NCI-H2196 (cell line): Measurements from ENCODE around the gene EYA2.

Source experiments
- DNase-seq: peaks from one replicate; lab custom pipeline; 2025; ENCODE audit not compliant: unreplicated experiment; lab: John Stamatoyannopoulos, UW

EYA2 gene

DNA sequence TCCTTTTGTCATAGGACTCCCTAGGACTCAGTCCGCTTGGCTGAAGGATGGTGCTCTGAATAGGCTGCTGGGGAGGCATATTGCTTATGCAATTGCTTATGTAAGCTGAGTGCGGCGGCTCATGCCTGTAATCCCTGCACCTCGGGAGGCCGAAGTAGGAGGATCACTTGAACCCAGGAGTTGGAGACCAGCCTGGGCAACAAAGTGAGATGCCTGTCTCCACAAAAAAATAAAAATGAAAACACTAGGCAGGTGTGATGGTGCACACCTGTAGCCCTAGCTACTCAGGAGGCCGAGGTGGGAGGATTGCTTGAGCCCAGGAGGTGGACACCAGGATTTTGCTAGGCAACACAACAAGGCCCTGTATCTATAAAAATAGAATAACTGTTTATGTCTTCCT, 81.3 kb downstream of the EYA2 start:
- no peak for DNase-seq

- DNase-seq: no peak
Observed at GRCh38 chr20:46977204-46977603, 82.6 kb downstream of the EYA2 start.

DNA sequence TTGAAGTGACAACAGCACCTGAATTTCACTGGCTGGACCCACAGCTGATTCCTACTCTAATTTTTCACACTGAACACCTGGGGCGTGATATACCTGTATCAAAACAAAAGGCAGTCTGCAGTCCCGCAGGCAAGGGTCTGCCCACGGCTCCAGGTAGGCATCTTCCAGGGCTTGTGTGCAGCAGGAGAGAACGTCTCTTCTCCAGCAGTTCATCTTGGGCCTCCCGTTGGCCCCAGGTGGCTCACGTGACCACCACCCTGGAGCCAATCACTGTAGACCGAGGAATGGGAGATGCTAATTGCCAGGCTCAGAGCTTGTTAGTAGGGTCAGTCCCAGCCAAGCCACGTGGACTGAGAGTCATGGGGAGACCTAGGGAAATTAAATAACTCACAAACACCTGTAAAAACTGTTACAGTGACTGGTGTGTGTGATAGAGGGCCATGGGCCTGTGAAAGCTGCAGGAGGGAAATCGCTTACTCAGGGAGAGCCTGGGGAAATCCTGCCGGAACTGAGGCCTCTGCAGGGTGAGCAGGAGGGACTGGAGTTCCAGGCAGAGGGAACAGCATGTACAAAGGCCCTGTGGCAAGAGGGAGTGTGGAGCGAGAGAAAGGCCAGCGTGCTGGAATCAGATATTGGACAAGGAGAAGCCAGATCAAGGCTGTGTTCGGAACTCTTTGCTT, 83.4 kb downstream of the EYA2 start:
- DNase-seq: no peak

DNA sequence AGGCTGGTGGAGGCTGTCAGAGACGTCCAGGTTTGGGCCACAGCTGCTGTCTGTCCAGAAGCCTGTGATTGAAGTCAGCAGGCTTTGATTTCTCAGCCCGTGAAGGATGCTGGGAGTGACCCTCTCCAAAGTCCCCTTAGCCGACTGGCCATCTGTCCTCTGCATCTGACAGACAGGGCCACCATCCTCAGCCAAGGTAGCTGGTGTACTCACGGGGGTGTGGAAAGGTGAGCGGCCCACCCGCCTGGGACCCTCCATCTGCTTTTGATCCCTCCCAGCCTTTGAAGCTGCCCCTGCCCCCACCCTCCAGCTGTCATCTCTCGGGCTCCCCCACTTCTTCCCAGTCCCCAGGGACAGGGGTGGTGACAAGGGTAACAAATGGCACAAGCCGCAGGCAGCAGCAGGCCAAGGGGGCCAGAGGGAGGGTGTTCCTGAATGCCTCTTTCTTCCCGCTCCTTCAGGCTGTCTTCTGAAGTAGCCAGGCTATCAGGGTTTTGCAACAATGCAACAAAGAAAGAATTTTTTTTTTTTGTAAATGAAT, 84.4 kb downstream of the EYA2 start:
- no peak for DNase-seq

DNA sequence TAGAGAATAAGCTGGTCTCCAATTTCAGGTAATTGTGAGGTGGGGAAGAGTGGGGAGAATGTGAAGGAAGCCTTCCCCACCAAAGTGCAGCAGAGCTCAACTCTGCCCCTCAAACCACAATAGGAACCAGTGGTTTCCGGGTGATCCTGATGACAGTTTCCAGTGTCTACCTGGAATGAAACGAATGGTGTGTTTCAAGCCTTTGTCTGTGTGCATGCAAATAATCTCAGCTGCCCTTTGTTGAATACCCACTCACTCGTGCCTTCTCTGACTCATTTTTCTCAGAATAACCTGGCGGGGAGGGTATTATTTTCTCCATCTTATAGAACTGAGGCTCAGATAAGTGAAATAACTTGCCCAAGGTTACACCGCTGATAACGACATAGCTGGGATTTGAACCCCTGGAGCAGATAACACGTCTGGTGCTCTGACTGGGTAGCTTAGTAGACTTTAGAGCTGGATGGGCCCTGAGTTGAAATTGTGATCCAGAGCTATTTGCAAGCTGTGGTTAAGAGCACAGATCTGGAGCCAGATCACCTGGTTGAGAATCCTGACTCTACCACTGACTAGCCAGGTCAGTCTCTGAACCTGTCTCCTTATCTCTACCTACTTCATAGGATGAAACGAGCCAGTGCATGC, 85.1 kb downstream of the EYA2 start:
- DNase-seq: no peak

GRCh38 chr20:46981184-46981583, 86.5 kb downstream of the EYA2 start:
- no peak for DNase-seq

DNA sequence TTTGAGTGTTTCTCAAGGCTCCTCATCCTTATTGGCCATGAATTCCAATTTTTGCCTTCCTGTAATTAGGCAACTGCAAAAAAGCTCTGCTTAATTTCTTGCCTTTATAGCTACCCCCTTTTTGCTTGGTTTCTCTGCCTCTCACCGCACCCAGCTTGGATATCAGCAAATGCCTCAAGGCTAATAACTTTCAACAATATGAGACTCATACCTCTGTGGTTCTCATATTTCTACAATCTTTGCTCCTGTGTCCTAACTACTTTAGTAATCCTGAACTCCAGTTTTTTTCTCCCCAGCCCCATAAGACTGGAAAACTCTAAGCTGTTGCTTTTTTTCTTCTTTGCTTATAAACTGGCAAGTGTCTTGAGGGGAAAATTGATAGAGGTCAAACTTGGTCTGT, 88.8 kb downstream of the EYA2 start:
- no peak for DNase-seq

DNA sequence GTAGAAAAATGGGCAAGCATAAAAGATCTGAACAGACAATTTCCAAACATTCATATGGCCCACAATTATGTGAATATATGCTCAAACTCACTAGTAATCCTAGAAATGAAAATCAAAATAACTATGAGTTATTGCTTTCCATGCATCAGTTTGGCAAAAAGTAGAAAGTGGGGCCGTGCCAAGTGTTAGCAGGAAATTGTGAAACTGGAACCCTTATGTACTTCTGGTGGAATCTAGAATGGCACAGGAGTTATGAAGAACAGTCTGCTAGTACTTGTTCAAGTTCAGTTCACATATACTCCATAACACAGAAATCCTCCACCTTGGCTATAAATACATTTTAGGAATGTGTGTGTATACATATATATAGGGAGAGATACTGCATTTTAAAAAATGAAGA, 89.8 kb downstream of the EYA2 start:
- DNase-seq: no peak

DNA sequence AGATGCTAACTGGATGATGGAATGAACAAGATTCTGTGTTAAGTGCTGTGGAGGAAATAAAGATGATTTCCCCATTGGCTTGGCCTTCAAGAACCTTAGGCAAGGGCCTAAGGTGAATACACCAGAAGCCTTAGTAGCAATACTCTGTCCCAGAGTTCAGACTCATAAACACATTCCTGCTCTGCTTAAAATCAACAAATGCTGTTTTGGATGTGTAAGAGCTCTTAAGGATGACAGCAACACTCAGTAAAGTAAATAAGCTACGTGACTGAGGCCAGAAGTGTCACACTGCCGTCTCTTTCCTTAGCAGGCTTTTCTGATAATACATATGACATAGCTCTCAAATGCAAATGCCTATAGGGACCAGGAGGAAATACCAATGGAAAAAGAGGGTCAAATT, 90.6 kb downstream of the EYA2 start:
- no peak for DNase-seq

DNA sequence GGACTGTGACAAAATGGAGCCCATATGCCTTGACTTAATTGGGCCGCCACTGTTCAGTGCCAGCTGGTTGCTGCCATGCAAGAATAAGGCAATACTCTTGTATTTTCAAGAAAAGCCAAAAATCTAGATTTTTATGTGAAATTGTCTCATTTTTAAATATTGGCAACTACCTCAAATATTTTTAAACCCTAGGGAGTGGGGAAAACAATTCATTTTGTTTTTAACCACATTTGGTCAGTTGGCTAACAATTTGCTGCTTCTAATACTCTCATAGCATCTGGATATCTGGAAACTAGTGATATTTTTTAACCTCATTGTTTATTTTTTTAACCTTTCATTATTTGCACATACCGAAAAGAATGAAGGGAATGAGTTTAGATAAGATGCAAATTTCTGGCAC, 91.0 kb downstream of the EYA2 start:
- DNase-seq: no peak

DNA sequence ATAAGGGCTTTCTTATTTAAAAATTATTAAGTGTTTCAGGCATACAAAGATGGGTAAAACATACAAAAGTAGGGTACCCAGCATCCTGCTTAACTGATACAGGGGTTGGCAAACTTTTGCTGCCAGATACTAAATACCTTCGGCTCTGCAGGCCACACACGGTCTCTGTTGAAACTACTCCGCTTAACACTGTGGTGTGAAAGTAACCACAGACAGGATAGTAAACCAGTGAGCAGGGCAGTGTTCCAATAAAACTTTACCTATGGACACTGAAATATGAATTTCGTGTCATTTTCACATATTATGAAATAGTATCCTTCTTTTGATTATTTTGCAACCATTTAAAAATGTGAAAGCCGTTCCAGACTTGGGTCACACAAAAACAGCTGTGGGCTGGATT, 92.4 kb downstream of the EYA2 start:
- DNase-seq: no peak

- DNase-seq: no peak
Observed at GRCh38 chr20:46990017-46990595, 95.5 kb downstream of the EYA2 start.

DNA sequence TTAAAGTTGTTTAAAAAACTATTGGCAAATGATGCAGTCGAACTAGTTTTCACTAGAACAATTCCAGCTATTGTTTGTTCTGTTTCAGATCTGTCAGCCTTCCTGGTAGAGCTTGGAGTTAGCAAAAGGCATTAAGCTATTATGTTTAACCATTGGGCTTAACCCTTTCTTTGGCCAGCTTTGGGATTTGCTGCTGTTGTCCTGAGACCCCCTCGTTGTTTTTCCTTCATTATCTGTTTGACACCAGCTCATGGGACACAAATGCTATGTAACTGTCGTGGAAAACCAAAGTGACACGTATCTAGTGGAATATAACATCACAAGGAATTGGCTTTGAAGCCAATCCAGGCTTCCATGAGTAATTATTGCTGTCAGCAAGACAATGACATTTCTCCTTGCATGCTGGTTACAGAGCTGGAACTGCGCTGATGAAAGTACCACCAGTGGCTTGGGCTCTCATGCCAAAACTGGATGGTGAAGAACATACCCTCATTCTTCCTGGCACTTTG, 96.0 kb downstream of the EYA2 start:
- DNase-seq: no peak

DNA sequence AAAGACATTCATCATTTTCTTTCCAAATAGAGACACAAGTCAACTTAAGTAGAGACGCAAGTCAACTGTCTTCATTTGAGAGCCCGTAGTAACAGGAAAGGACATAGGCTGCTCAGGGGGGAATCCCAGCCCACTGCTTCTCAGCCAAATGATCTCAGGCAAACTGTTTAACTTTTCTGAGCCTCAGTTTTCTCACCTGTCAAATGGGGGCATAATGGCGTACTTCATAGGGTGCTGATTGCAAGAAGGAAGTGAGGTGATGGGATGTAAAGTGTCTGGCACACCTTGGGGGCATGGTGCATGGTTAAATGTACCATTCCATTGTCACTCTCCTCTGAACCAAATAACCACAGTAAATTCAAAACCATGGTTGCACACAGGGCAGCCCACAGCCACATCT, 96.5 kb downstream of the EYA2 start:
- no peak for DNase-seq

GRCh38 chr20:46991880-46992639, 97.4 kb downstream of the EYA2 start:
- DNase-seq: no peak

GRCh38 chr20:46992640-46993035, 98.0 kb downstream of the EYA2 start:
- no peak for DNase-seq

GRCh38 chr20:46993465-46994095, 98.9 kb downstream of the EYA2 start:
- no peak for DNase-seq

GRCh38 chr20:46994341-46994740, 99.7 kb downstream of the EYA2 start:
- no peak for DNase-seq

- DNase-seq: no peak
Observed at GRCh38 chr20:46995561-46996142, 101.0 kb downstream of the EYA2 start.

DNA sequence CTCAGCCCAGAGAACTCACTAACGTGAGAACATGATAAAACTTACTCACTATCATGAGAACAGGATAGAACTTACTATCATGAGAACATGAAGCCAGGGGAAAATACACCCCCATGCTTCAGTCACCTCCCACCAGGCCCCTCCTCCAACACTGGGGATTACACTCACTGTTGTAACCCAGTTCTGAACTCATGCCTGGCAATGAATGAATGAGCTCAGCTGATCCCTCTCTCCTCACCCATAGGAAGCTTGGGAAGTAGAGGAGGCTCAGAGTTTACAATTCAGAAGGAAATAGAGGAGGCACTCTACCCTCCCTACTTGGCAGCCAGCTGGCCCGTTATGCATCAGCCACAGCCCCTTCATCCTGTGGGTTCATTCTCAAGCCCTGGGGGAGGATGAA, 102.5 kb downstream of the EYA2 start:
- no peak for DNase-seq
